Stimulated activated CD4-positive, alpha-beta T cell treated with anti-CD3 and anti-CD28 coated beads, TNF-alpha, amount 100 ng/mL, for 48 hours (primary cell): ENCODE measurements around the gene FHIT.
"Not testable (repeated sequence)": the region's sequence is repeated elsewhere in the genome, so short reads cannot be mapped to it uniquely, and the experiment has no call there.

Experiments
- DNase-seq, 3 donors: peaks; one replicate each; pipeline ENCODE4 v3.0.0-alpha.2; 2020; ENCODE audit warnings: low read depth in 3 of 3

The FHIT gene

DNA sequence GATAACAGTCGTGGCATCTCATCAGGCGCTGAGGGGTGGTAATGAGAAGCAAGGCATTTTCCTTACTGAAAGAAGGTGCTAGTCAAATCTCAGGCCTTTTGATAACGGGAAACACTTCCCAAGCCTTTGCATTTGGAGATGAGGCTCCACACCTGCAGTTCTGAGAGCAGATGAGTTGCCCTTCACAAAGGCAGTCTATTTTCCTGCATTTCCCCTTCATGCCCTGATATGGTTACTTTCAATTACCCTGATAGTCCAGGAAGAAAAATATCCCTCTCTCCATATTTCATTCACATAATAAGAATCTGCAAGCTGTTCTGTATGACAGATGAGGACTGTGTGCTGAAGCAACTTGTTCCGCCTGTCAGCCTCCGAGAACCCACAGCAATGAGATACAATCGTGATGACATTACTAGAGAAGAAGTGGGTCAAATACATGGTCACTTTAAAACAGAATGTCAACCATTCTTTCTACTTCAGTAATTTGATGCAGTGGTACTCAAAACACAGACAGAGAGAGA lies 25.0 kb downstream of the FHIT start:
- no peak for DNase-seq

- no peak for DNase-seq
Measured at GRCh38 chr3:61224823-61225222, 26.4 kb downstream of the FHIT start.

GRCh38 chr3:61223451-61223850 lies 27.8 kb downstream of the FHIT start:
- DNase-seq = no peak

GRCh38 chr3:61222467-61222866 lies 28.8 kb downstream of the FHIT start:
- DNase-seq = no peak

- no peak for DNase-seq
Measured at GRCh38 chr3:61221759-61222362, 29.4 kb downstream of the FHIT start.

DNA sequence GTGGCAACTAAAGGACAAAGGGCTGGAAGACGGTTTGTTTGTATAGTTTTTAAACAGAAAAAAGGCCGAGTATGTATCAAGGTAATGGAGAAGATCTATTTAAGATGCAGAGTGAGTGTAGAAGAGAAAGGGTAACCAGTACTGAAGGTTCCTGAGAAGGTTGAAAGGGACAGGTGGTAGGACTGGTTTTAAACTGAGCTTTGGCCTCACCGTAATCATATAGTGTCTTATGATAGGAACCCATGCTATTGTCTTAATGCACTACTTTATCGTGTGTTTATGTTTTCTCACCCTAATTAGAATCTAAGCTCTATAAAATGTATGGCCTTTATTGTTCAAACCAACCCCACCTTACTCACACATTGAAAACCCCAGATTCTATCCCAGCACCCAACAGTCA lies 32.7 kb downstream of the FHIT start:
- no peak for DNase-seq

- not testable (repeated sequence) for DNase-seq
Measured at GRCh38 chr3:61216171-61216570, 35.1 kb downstream of the FHIT start.

DNA sequence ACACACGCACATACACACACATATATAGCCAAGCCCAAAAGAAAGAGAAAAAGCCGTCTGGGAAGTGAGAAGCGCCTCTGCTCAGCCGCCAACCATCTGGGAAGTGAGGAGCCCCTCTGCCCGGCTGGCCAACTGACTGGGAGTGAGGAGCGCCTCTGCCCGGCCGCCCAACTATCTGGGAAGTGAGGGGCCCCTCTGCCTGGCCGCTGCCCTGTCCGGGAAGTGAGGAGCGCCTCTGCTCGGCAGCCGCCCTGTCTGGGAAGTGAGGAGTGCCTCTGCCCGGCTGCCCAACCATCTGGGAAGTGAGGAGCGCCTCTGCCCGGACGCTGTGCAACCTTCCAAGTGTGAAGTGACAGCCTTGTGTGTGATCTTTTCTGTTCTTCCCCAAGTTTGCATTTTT lies 49.2 kb downstream of the FHIT start:
- DNase-seq = no peak

GRCh38 chr3:61201071-61201470 lies 50.2 kb downstream of the FHIT start:
- DNase-seq = no peak

DNA sequence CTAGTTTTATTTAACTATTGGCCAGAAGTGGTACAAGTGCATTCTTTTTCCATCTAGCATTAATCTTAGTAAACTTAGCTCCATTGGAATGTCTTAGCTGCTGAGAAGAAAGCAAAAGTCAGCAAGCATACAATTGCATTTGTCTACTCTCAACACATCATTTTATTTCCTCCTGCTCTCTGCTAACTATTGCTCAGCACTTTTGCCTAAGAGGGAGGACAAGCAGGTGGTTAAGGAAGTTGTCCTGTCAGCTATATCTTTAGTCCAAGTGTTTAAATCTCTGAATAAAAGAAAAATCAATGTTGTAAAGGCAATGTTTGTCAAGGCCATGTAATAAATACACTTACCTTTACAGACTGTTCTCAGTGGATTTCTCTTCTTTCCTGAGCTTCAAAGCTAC lies 51.0 kb downstream of the FHIT start:
- DNase-seq = no peak

- DNase-seq = no peak
Measured at GRCh38 chr3:61199843-61200242, 51.4 kb downstream of the FHIT start.

GRCh38 chr3:61194892-61195538 lies 56.2 kb downstream of the FHIT start:
- no peak for DNase-seq

DNA sequence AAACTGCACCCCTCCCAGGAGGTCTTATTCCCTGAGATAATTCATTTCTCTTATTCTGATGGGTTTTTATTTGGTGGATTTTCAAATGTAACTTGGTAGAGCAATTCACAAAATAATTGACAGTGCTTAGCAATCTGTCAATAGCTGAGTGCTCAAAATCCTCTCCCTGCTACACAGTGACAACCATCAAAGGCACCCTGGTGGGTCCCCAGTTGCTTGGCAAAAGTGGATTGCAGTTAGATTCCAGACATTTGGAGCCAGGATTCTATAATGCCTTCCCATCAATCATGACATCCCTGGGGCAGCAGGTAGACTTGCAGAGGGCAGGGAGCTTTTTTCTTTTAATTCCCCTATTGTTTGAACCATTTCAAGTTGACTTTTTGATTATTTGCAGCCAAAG lies 59.0 kb downstream of the FHIT start:
- DNase-seq = no peak

GRCh38 chr3:61190205-61190604 lies 61.0 kb downstream of the FHIT start:
- not testable (repeated sequence) for DNase-seq

GRCh38 chr3:61186030-61186429 lies 65.2 kb downstream of the FHIT start:
- DNase-seq = no peak

- no peak for DNase-seq
Measured at GRCh38 chr3:61184956-61185355, 66.3 kb downstream of the FHIT start.

DNA sequence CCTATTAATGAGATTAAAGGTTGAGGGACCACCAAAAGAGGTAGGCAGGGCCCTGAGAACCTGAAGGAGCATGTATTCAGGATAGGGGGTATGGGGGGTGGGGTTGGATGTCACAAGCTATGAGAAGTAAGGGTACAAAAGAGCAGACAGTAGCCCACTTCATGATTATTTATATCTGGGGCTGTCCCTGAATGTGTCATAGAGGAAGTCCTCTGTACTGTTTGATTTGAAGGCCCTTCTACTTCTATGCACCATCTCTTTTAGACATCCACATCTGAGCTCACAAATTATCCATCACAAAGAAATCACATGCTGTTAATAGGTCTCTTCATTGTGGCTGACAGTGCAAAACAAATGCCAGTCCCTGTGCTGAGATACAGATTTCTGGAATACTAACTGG lies 68.6 kb downstream of the FHIT start:
- DNase-seq = no peak

- no peak for DNase-seq
Measured at GRCh38 chr3:61181874-61182273, 69.4 kb downstream of the FHIT start.

- DNase-seq = no peak
Measured at GRCh38 chr3:61180206-61180605, 71.0 kb downstream of the FHIT start.

- DNase-seq = no peak
Measured at GRCh38 chr3:61178167-61178566, 73.1 kb downstream of the FHIT start.

GRCh38 chr3:61177450-61177849 lies 73.8 kb downstream of the FHIT start:
- DNase-seq = no peak

DNA sequence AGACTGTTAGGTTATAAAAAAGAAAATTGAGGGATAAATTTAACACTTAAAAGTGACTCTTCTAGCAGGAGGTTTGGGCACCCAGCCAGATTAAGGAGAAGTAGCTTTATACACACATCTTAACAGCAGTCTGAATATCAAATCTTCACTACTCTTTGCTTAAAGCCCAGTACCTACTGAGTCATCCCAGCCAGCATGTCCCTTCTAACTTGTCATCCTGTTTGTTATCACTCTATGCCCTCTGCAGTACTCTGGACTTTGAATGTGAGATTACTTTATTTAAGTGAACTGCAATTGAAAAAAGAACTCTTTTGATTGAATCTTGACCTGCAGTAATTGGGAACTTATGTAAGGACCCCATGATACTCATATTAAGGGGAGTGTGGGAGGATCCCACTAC lies 77.6 kb downstream of the FHIT start:
- DNase-seq = no peak

GRCh38 chr3:61172684-61173083 lies 78.6 kb downstream of the FHIT start:
- no peak for DNase-seq

DNA sequence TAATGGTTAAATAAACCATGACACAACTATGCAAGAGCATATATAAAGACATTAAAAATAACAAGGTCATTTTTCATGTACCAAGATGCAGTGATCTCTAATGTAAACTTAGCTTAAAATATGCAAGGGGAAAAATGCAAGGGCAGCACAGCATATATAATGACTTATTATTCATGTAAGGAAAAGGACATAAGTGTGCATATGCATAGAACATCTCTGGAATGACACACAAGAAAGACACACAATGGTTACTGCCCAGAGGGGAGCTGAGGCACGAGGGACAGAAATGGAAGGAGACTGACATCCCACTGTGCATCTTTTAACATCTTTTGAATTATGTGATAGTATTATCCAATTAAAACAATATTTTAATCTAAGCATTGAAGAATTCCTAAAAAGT lies 79.0 kb downstream of the FHIT start:
- DNase-seq = no peak
